H1 (cell line): Measurements from ENCODE around the gene ZBED4.

Experiments used
- CTCF ChIP-seq, 3 experiments: IDR thresholded peaks; 1 replicate in 2 of 3; 2 replicates in 1 of 3; pipeline versions ENCODE4 v1.5.1 to v1.6.1; 2011; ENCODE audit warnings: low read length in 3 of 3, mild to moderate bottlenecking in 3 of 3, inconsistent platforms in 2 of 3, low read depth in 1 of 3, moderate library complexity in 1 of 3; ENCODE audit not compliant: insufficient read depth in 1 of 3; ENCODE audit errors: control extremely low read depth in 1 of 3
- EP300 ChIP-seq, 2 experiments: IDR thresholded peaks; 1 replicate in 1 of 2; 2 replicates in 1 of 2; pipeline ENCODE4 v1.6.1; 2011 to 2012; ENCODE audit warnings: low read depth in 2 of 2, low read length in 2 of 2, mild to moderate bottlenecking in 2 of 2, borderline replicate concordance in 1 of 2, inconsistent platforms in 1 of 2, moderate library complexity in 1 of 2
- PHF8 ChIP-seq: fragments of 200-600 bp; sonication (generic); conservative IDR thresholded peaks from 2 replicates; pipeline ENCODE4 v1.7.1; 2012; ENCODE audit warnings: low read depth, mild to moderate bottlenecking, inconsistent platforms, low read length, moderate library complexity
- POLR2AphosphoS5 ChIP-seq: IDR thresholded peaks from 2 replicates; pipeline ENCODE4 v1.6.1; 2011; ENCODE audit warnings: low read depth, low read length

GRCh38 chr22:49910229-49911155 lies 56.8 kb downstream of the ZBED4 start:
- TF ChIP-seq EP300 (IDR thresholded peaks at IDR 0.05; ENCODE audit: borderline replicate concordance in 1 of 2, low read depth in 2 of 2, low read length in 2 of 2) = no peak
- no peak for TF ChIP-seq CTCF (IDR thresholded peaks at IDR 0.05; ENCODE audit: control extremely low read depth in 1 of 3, insufficient read depth in 1 of 3, low read depth in 1 of 3, low read length in 3 of 3)
- TF ChIP-seq PHF8 = no peak
- no peak for TF ChIP-seq POLR2AphosphoS5
